HG03064 (cell line): ENCODE results near the gene KCNG4.

ENCODE experiments used
- ATAC-seq: cut with Tn5 transposase; IDR thresholded peaks from one replicate; pipeline ENCODE4 v1.9.1; 2021; ENCODE audit warnings: low read depth; ENCODE audit not compliant: unreplicated experiment

KCNG4 gene, protein sequence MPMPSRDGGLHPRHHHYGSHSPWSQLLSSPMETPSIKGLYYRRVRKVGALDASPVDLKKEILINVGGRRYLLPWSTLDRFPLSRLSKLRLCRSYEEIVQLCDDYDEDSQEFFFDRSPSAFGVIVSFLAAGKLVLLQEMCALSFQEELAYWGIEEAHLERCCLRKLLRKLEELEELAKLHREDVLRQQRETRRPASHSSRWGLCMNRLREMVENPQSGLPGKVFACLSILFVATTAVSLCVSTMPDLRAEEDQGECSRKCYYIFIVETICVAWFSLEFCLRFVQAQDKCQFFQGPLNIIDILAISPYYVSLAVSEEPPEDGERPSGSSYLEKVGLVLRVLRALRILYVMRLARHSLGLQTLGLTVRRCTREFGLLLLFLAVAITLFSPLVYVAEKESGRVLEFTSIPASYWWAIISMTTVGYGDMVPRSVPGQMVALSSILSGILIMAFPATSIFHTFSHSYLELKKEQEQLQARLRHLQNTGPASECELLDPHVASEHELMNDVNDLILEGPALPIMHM

GRCh38 chr16:84239909-84240308 is at the start of gene KCNG4:
TSS of gene KCNG4 (minus strand) at chr16:84240012. CDS start at chr16:84237485, 2,527 bp downstream.
- no peak for ATAC-seq

DNA sequence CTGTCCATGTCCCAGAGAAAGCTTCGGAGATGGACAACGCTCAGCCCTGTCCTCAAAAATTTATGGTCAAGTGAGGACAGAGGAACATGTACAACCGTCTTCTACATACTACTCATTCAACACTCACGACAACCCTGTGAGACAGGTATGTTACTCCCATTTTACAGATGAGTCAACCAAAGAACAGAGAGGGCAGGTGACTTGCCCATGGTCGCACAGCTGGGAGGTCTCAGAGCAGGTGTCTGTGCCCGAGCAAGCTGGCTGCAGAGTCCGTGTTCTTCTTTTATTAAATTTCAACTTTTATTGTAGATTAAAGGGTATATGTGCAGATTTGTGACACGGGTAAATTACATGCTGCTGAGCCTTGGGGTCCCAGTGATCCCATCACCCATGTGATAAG is 49.1 kb upstream of the KCNG4 start:
- ATAC-seq = no peak

DNA sequence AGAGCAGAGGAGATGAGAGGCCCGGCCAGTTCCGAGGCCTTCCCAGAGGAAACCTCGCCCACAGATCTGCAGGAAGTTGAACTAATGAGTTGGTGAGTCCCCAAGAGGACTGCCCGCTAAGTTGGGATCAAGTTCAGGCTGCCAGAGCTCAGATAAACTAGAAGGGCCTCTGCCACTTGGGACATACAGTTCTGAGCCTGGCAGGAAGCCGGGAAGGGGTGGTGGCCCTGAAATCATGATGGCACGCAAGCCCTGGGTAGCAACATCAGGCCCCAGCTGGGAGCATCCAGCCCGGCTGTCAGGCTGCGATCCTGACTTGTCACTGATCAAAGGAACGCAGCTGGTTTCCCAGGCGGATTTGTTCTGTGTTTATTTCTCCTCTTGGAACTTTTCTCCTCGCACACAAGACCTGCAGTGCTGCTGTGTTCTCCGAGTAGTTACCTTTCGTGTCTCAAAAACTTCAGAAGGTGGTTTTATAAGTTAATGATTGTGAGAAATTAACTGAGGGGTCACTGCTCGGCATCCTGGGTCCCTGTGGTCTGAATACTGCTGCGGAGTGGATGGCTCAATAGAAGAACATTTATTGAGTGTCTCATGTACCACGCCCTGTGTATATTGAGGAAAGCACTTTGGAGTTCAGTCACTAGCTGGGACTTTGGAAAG is 46.9 kb upstream of the KCNG4 start:
- ATAC-seq = no peak

- no peak for ATAC-seq
Measured at GRCh38 chr16:84284154-84284722, 44.4 kb upstream of the KCNG4 start.

DNA sequence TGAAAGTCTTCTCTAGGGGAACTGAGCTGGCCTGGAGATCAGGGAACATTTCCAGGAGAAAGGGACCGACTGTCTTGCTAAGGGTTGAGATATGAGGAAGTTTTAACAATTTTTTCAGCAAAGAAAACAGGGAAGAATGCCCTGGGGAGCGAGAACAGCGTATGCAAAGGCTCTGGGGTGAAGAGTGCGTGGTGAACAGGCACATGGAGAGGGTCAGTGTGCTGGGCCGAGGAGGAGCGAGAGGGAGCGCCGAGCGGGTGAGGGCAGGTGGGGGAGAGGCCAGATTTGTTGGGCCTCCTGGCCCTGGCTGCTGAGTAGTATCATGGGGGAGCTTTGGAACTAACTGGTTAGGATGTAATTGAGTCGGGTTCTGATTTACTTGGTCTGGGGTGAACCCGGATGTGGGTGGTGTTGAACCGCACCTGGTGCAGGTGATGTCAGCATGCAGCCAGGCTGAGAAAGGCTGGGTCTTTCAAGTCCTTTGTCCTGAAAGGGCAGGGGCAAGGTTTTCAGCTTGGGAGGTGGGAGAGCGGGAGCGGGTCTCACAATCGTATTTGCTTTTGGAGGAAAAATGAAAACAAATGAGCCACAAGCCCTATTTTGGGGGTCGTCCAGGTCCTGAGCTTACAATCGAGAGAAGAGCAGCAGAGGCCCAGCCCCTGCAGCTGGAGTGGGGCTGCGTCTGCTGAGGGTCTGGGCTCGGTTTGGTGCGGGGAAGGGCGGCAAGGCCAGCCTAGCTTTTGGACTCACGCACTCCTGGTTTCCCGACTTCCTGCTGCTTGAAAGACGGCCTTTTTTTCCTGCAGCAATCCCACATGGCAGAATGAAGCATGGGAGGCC is 43.7 kb upstream of the KCNG4 start:
- ATAC-seq = no peak

DNA sequence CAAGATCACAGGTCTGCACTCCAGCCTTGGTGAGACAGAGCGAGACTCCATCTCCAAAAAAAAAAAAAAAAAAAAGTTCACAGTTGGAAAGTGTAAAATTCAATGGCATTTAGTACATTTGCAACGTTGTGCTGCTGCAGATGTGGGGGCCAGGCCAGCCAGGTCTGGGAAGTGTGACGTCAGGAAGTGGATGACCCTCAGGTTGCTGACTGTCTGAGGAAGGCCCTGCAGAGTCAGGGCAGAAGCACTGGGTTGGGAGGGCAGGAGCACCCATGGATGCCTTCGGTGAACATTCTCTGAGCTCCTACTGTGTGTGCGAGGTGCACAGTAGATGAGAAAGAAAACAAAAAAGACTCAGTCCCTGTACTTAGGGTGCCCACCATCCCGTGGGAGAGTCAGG is 42.7 kb upstream of the KCNG4 start:
- no peak for ATAC-seq

DNA sequence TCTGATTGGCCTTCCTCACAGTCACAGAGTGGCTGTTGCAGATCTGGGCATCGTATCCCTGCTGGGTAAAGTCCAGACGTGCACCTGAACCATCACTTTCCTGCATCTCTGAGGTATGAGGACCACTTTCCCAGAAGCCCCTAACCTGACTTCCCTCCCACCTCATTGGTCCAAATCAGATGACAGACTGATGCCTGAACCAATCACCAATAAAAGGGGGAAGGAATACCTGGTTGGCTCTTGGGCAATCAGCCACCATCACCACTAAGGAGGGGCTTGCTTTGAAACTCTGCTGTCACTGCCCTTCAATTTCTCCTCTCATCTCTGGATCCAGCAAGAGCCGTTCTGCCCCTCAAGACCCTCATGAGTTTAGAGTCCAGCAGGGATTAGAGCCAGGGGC is 41.3 kb upstream of the KCNG4 start:
- no peak for ATAC-seq

- ATAC-seq = no peak
Measured at GRCh38 chr16:84279881-84280280, 40.1 kb upstream of the KCNG4 start.

DNA sequence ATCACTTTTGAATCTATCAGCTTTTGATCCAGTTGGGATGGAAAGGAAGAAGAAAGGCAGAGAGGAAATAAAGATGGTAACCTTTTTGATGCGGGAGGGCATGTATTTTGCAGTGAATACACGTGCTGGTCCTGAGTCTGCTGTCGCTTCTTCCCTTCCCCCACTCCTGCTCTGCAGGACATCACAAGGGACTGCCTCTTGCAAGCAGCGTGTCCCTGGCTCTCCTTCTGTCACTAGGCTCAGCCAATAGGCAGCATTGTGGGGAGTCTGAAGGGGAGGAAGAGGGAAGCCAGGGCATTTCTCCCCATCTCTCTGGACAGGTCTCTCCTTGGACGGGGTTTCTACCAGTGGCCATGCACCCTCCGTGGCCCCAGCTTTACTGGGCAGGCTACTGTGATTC is 39.2 kb upstream of the KCNG4 start:
- no peak for ATAC-seq

DNA sequence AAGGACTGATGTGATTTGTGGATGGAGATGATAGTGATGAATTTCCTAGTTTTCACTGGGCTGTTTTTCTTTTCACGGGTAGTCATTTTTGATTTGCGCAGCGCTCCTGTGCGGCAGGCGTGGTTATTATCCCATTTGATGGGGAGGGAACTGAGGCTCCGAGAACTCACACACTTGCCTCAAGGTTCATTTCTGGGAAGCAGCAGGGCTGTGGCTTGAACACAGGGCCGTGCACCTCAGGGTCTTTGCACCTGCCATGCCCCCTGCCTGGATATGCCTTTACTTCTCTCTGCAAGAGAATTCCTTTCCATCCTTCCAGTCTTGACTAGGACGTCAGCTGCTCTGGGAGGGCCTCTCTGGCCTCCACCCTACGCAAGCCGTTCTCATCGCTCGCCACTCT is 38.5 kb upstream of the KCNG4 start:
- ATAC-seq = no peak

- no peak for ATAC-seq
Measured at GRCh38 chr16:84277244-84277823, 37.5 kb upstream of the KCNG4 start.

- ATAC-seq = no peak
Measured at GRCh38 chr16:84275585-84276151, 35.9 kb upstream of the KCNG4 start.

DNA sequence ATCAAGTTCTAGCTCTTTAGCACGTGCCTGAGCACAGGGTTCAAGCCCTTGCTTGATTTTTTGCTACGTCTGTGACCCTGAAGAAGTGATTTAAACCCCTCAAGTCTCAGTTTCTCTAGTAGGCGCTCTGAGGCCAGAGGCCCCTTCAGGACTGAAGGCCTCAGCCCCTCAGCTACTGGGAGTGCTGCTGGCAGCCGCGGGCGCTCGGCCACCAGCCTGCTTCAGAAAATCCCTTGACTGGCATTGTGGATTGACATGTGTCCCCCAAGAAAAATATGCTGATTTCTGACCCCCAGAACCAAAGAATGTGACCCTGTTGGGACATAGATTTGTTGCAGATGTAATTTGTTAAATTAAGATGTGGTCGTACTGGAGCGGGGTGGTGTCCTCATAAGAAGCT is 34.7 kb upstream of the KCNG4 start:
- no peak for ATAC-seq

DNA sequence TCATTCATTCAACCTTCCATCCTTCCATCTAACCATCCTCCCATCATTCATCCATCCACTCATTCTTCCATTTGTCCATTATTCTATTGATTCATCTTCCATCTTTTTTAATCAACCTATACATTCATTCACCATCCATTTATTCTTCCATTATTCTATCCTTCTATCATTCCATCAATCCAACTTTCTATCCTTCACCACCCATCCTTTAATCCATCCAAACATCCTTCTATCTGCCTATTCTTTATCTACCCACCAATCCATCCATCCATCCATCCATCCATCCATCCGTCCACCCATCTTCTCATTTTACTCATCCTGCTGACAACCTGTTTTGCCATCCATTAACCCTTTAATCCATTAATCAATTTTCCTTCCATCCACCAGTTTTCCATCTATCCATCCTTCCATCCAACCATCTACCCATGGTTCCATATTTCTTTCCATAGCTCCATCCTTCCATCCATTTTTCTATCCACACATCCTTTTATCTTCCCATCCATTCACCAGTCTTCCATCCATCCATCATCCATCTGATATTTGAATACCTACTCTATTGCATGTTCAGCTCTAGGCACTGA is 33.0 kb upstream of the KCNG4 start:
- no peak for ATAC-seq

DNA sequence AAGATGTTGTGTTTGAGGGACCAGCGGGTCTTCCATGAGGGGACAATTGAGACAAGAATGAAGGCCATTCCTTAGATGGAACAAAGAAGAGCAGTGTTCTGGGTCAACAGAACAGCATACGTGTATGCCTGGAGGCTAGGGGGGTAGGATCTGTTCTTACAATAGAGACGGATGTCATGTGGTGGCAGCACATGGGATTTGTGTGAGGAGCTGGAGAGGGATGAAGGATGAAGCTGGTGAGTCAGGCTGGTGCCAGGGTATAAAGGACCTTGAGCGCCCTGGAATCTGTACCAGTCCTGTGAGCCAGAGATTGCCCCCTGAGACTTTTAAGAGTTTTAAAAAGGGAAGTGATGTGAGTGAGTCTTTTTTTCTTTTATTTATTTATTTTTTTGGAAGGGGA is 32.1 kb upstream of the KCNG4 start:
- no peak for ATAC-seq

GRCh38 chr16:84271037-84271436 is 31.2 kb upstream of the KCNG4 start:
- ATAC-seq = no peak

GRCh38 chr16:84270531-84270930 is 30.7 kb upstream of the KCNG4 start:
- no peak for ATAC-seq

GRCh38 chr16:84270071-84270470 is 30.3 kb upstream of the KCNG4 start:
- no peak for ATAC-seq

- no peak for ATAC-seq
Measured at GRCh38 chr16:84268291-84269040, 28.7 kb upstream of the KCNG4 start.
